ENCODE data around the gene UBE2F.
A peak's percentile ranks its signal among the peaks of the same experiment; 100 is the strongest.
"Not testable (repeated sequence)": the region's sequence is repeated elsewhere in the genome, so short reads cannot be mapped to it uniquely, and the experiment has no call there.

UBE2F gene

GRCh38 chr2:238046725-238047270, 80.0 kb downstream of the UBE2F start:
- no peak for DNase-seq (ENCODE audit: low spot score)

- no peak for DNase-seq (ENCODE audit: low spot score)
These were observed 86.5 kb downstream of the UBE2F start for GRCh38 chr2:238053191-238053776.

- no peak for DNase-seq (ENCODE audit: low spot score)
These were observed 89.0 kb downstream of the UBE2F start for GRCh38 chr2:238055841-238056240.

GRCh38 chr2:238057696-238058575, 91.1 kb downstream of the UBE2F start:
- DNase-seq (ENCODE audit: low spot score) = not testable (repeated sequence)

GRCh38 chr2:238059505-238059904, 92.7 kb downstream of the UBE2F start:
- DNase-seq (ENCODE audit: low spot score) = no peak

- no peak for DNase-seq (ENCODE audit: low spot score)
These were observed 93.3 kb downstream of the UBE2F start for GRCh38 chr2:238060096-238060541.

- peak; percentile 92 for DNase-seq (ENCODE audit: low spot score)
These were observed 93.9 kb downstream of the UBE2F start, which contains the start of gene SCLY for GRCh38 chr2:238060542-238061314. TSS of gene SCLY (plus strand) at chr2:238061001. CDS start at chr2:238061055, 54 bp downstream.

- peak; percentile 28 for DNase-seq (ENCODE audit: low spot score)
These were observed 94.7 kb downstream of the UBE2F start for GRCh38 chr2:238061315-238062202.

GRCh38 chr2:238063414-238064189, 96.8 kb downstream of the UBE2F start:
- no peak for DNase-seq (ENCODE audit: low spot score)

- DNase-seq (ENCODE audit: low spot score) = no peak
These were observed 97.6 kb downstream of the UBE2F start for GRCh38 chr2:238064376-238064775.

GRCh38 chr2:238065071-238065846, 98.4 kb downstream of the UBE2F start:
- no peak for DNase-seq (ENCODE audit: low spot score)

GRCh38 chr2:238066218-238066617, 99.4 kb downstream of the UBE2F start:
- DNase-seq (ENCODE audit: low spot score) = no peak

GRCh38 chr2:238066718-238067117, 99.9 kb downstream of the UBE2F start:
- not testable (repeated sequence) for DNase-seq (ENCODE audit: low spot score)

GRCh38 chr2:238067939-238068338, 101.1 kb downstream of the UBE2F start:
- no peak for DNase-seq (ENCODE audit: low spot score)

GRCh38 chr2:238069021-238069709, 102.4 kb downstream of the UBE2F start:
- no peak for DNase-seq (ENCODE audit: low spot score)

- no peak for DNase-seq (ENCODE audit: low spot score)
These were observed 103.1 kb downstream of the UBE2F start for GRCh38 chr2:238069877-238070276.

GRCh38 chr2:238075397-238075796, 108.6 kb downstream of the UBE2F start:
- DNase-seq (ENCODE audit: low spot score) = no peak

GRCh38 chr2:238077292-238077691, 110.5 kb downstream of the UBE2F start:
- DNase-seq (ENCODE audit: low spot score) = no peak

GRCh38 chr2:238079874-238080327, 113.1 kb downstream of the UBE2F start:
- DNase-seq (ENCODE audit: low spot score) = no peak
